H9 (cell line): ENCODE measurements around the gene SUN1. TPM values are rescaled to one million over a fixed set of nuclear protein-coding genes. Genes with fewer than 3 reads are reported as not detected.

Source experiments
- DNase-seq: peaks from one replicate; pipeline ENCODE4 v3.0.0-alpha.2; 2017
- H2AFZ ChIP-seq: one replicate; pipeline ENCODE4 v1.6.1; 2013; ENCODE audit warnings: mild to moderate bottlenecking, low read length, control low read depth, moderate library complexity
- H2AK5ac ChIP-seq: 2 replicates; pipeline ENCODE4 v1.6.1; 2013; ENCODE audit warnings: low read length, control low read depth, mixed read lengths; ENCODE audit not compliant: insufficient read length
- H2BK120ac ChIP-seq: one replicate; pipeline ENCODE4 v1.6.1; 2013; ENCODE audit warnings: low read depth, mild to moderate bottlenecking, low read length, control low read depth, inconsistent platforms; ENCODE audit not compliant: poor library complexity, severe bottlenecking
- H2BK12ac ChIP-seq: 2 replicates; pipeline ENCODE4 v1.6.1; 2013; ENCODE audit warnings: low read length, control low read depth, mixed read lengths, low read depth; ENCODE audit not compliant: insufficient read length
- H2BK15ac ChIP-seq: 2 replicates; pipeline ENCODE4 v1.6.1; 2013; ENCODE audit warnings: low read depth, low read length, control low read depth
- H2BK20ac ChIP-seq: one replicate; pipeline ENCODE4 v1.6.1; 2013; ENCODE audit warnings: low read depth, mild to moderate bottlenecking, low read length, control low read depth, inconsistent platforms; ENCODE audit not compliant: poor library complexity, severe bottlenecking
- H2BK5ac ChIP-seq: 2 replicates; pipeline ENCODE4 v1.6.1; 2013; ENCODE audit warnings: low read length, control low read depth, mixed read lengths; ENCODE audit not compliant: insufficient read length
- H3K14ac ChIP-seq: 2 replicates; pipeline ENCODE4 v1.6.1; 2013; ENCODE audit warnings: low read length, control low read depth; ENCODE audit not compliant: insufficient read depth
- H3K18ac ChIP-seq: 2 replicates; pipeline ENCODE4 v1.6.1; 2013; ENCODE audit warnings: low read depth, mild to moderate bottlenecking, mixed read lengths, low read length, control low read depth; ENCODE audit not compliant: insufficient read length
- H3K23ac ChIP-seq: 2 replicates; pipeline ENCODE4 v1.6.1; 2013; ENCODE audit warnings: low read length, control low read depth, mixed read lengths, low read depth; ENCODE audit not compliant: insufficient read length
- H3K23me2 ChIP-seq: 2 replicates; pipeline ENCODE4 v1.6.1; 2013; ENCODE audit warnings: low read depth, mild to moderate bottlenecking, mixed read lengths, low read length, control low read depth; ENCODE audit not compliant: insufficient read length, poor library complexity, severe bottlenecking
- H3K27ac ChIP-seq: 2 replicates; pipeline ENCODE4 v1.5.1; 2013; ENCODE audit warnings: low read length, control low read depth, mixed read lengths, low read depth; ENCODE audit not compliant: insufficient read length
- H3K27me3 ChIP-seq: 2 replicates; pipeline ENCODE4 v1.6.1; 2013; ENCODE audit warnings: low read length, control low read depth, inconsistent platforms; ENCODE audit not compliant: insufficient read depth
- H3K4ac ChIP-seq: 2 replicates; pipeline ENCODE4 v1.6.1; 2013; ENCODE audit warnings: low read depth, mild to moderate bottlenecking, control low read depth, inconsistent platforms, low read length, moderate library complexity
- H3K4me1 ChIP-seq: 2 replicates; pipeline ENCODE4 v1.6.1; 2013; ENCODE audit warnings: low read length, control low read depth, inconsistent platforms; ENCODE audit not compliant: insufficient read depth
- H3K4me2 ChIP-seq: 2 replicates; pipeline ENCODE4 v1.6.1; 2013; ENCODE audit warnings: low read length, control low read depth, mixed read lengths; ENCODE audit not compliant: insufficient read length, insufficient read depth
- H3K56ac ChIP-seq: 2 replicates; pipeline ENCODE4 v1.6.1; 2013; ENCODE audit warnings: low read depth, mild to moderate bottlenecking, mixed read lengths, low read length, control low read depth; ENCODE audit not compliant: insufficient read length
- H3K79me1 ChIP-seq: 2 replicates; pipeline ENCODE4 v1.6.1; 2013; ENCODE audit warnings: low read depth, mild to moderate bottlenecking, moderate library complexity, low read length, control low read depth, inconsistent platforms; ENCODE audit not compliant: insufficient read depth, poor library complexity, severe bottlenecking
- H3K79me2 ChIP-seq: 2 replicates; pipeline ENCODE4 v1.6.1; 2013; ENCODE audit warnings: low read length, control low read depth, inconsistent platforms; ENCODE audit not compliant: insufficient read depth
- H3K9ac ChIP-seq: 2 replicates; pipeline ENCODE4 v1.6.1; 2013; ENCODE audit warnings: low read length, control low read depth, mixed read lengths; ENCODE audit not compliant: insufficient read length; ENCODE audit errors: extremely low read depth
- H3K9me3 ChIP-seq: one replicate; pipeline ENCODE4 v1.6.1; 2013; ENCODE audit warnings: low read depth, low read length, inconsistent platforms; ENCODE audit not compliant: control insufficient read depth
- H3T11ph ChIP-seq: one replicate; pipeline ENCODE4 v1.6.1; 2013; ENCODE audit warnings: mild to moderate bottlenecking, low read length, control low read depth, inconsistent platforms
- H4K20me1 ChIP-seq: one replicate; pipeline ENCODE4 v1.6.1; 2013; ENCODE audit not compliant: control insufficient read depth, insufficient read length, insufficient read depth
- H4K5ac ChIP-seq: 2 replicates; pipeline ENCODE4 v1.6.1; 2013; ENCODE audit warnings: low read depth, mild to moderate bottlenecking, mixed read lengths, low read length, control low read depth; ENCODE audit not compliant: insufficient read length
- H4K8ac ChIP-seq: replicated peaks from 2 replicates; pipeline ENCODE4 v1.6.1; 2013; ENCODE audit warnings: low read length, control low read depth, mixed read lengths, low read depth; ENCODE audit not compliant: insufficient read length
- H4K91ac ChIP-seq: 2 replicates; pipeline ENCODE4 v1.6.1; 2013; ENCODE audit warnings: low read depth, mild to moderate bottlenecking, moderate library complexity, mixed read lengths, low read length, control low read depth; ENCODE audit not compliant: insufficient read length
- H3K27ac Mint-ChIP-seq, 3 experiments: 2 replicates in 2 of 3; 3 replicates in 1 of 3; pipeline ENCODE4 v1.8.0; 2020 to 2021; ENCODE audit warnings: mixed read lengths in 3 of 3, mild to moderate bottlenecking in 1 of 3, moderate library complexity in 1 of 3
- H3K27me3 Mint-ChIP-seq: 2 replicates; pipeline ENCODE4 v1.8.0; 2021; ENCODE audit warnings: low read depth, mild to moderate bottlenecking, moderate library complexity, mixed read lengths
- H3K36me3 Mint-ChIP-seq, 3 experiments: 2 replicates in 2 of 3; 3 replicates in 1 of 3; pipeline ENCODE4 v1.8.0; 2020 to 2021; ENCODE audit warnings: low read depth in 3 of 3, mixed read lengths in 3 of 3; ENCODE audit not compliant: insufficient read depth in 1 of 3
- H3K4me1 Mint-ChIP-seq, 2 experiments: 2 replicates each; pipeline ENCODE4 v1.8.0; 2020; ENCODE audit warnings: mixed read lengths in 2 of 2
- H3K4me3 Mint-ChIP-seq, 2 experiments: 2 replicates in 1 of 2; 3 replicates in 1 of 2; pipeline ENCODE4 v1.8.0; 2020 to 2021; ENCODE audit warnings: mild to moderate bottlenecking in 2 of 2, mixed read lengths in 2 of 2, moderate library complexity in 1 of 2
- H3K9me3 Mint-ChIP-seq, 2 experiments: 2 replicates in 1 of 2; 3 replicates in 1 of 2; pipeline ENCODE4 v1.8.0; 2020; ENCODE audit warnings: mild to moderate bottlenecking in 2 of 2, mixed read lengths in 2 of 2, moderate library complexity in 1 of 2
- CTCF ChIP-seq: fragments of 200-600 bp; sonication (generic); conservative IDR thresholded peaks from 3 replicates; pipeline ENCODE4 v1.8.0; 2021; ENCODE audit warnings: antibody characterized with exemption, mild to moderate bottlenecking
- WGBS: extraction: QIAGEN DNeasy Blood & Tissue Kit; methylation state at CpG from one replicate; pipeline ENCODE4 v1.1.7; 2013; ENCODE audit warnings: missing lambda C conversion rate, low lambda C conversion rate, mixed read lengths; ENCODE audit not compliant: insufficient read length; ENCODE audit errors: extremely low coverage; 5-methylcytosine and 5-hydroxymethylcytosine counted together
- long read RNA-seq: library from polyadenylated mRNA; unstranded; transcript quantifications from one replicate; pipeline ENCODE4 v2.0.0, GENCODE V29; 2020
- total RNA-seq: library from RNA; stranded (reverse); gene quantifications from 2 replicates; pipeline ENCODE4 v1.2.1, GENCODE V29; 2021

SUN1 gene
- total RNA-seq: 105 and 118 TPM in 2 replicates
- long read RNA-seq, full-length matches to known transcripts: 22 of 371 reads
- long read RNA-seq, partial matches to known transcripts: 60 of 371 reads
- long read RNA-seq, other reads (novel, unspliced or antisense): 289 of 371 reads

- Histone ChIP-seq H2BK12ac (no peak within 1 kb of the TSS), H4K8ac (peak within 1 kb of the TSS; percentile 51), H2AK5ac (no peak within 1 kb of the TSS), H3K79me2 (peaks cover 53% of the 10 kb centered on the region; the same call in 1 of the 2 replicates), H2AFZ (no peak within 1 kb of the TSS), H3K4me2 (no peak within 1 kb of the TSS), H2BK20ac (no peak within 1 kb of the TSS), H3K4me1 (peaks cover 12% of the 10 kb centered on the region), H3K18ac (peak within 1 kb of the TSS; percentile 85), H3K56ac (no peak within 1 kb of the TSS), H3K79me1 (peaks cover 14% of the 10 kb centered on the region), H2BK15ac (no peak within 1 kb of the TSS), H3K14ac (peak within 1 kb of the TSS; percentile 67), H4K5ac (no peak within 1 kb of the TSS), H3K9me3 (no peaks in the 10 kb centered on the region), H4K91ac (no peak within 1 kb of the TSS), H3K4ac (no peak within 1 kb of the TSS; the same call in 1 of the 2 replicates), H3K23me2 (peaks cover 3% of the 10 kb centered on the region), H3K27ac (peak within 1 kb of the TSS; percentile 22), H3K23ac (no peak within 1 kb of the TSS), H2BK5ac (peak within 1 kb of the TSS; percentile 27), H3K27me3 (no peaks in the 10 kb centered on the region), H4K20me1 (no peaks in the 10 kb centered on the region), H3K9ac (no peak within 1 kb of the TSS), H2BK120ac (no peak within 1 kb of the TSS), H3T11ph (no peak within 1 kb of the TSS)
- no peaks in the 10 kb centered on the region for H3K27me3 Mint-ChIP-seq
- peaks cover 40 to 42% of the 10 kb centered on the region in 2 experiments for H3K4me1 Mint-ChIP-seq
- no peak for DNase-seq
- no CpG with 5 or more reads among the region's 24 CpGs for WGBS
- no peak for TF ChIP-seq CTCF
- peak within 1 kb of the TSS; percentile 76 to 91 (median 88) for H3K27ac Mint-ChIP-seq
- no peaks in the 10 kb centered on the region for H3K9me3 Mint-ChIP-seq
- peak within 1 kb of the TSS in 1 of 2 experiments; percentile 55; a peak in 2 of 5 replicates for H3K4me3 Mint-ChIP-seq
- peaks cover 14 to 34% (median 23%) of the 10 kb centered on the region in 3 experiments for H3K36me3 Mint-ChIP-seq
Measured at GRCh38 chr7:832167-832967, at the start of gene SUN1. SUN1 (plus strand) TSS chr7:832476; CDS start chr7:832525, 49 bp downstream.
